Sigmoid colon (tissue), 4 donors: ENCODE data around the gene CDH13.

Source experiments
- EP300 ChIP-seq, 4 donors: sonication (generic); formaldehyde crosslinking; IDR thresholded peaks; one replicate each; pipeline ENCODE4 v1.6.1; 2017; ENCODE audit warnings: antibody characterized with exemption in 4 of 4
- POLR2A ChIP-seq, 2 donors: fragments of 450-650 bp; IDR thresholded peaks; one replicate each; pipeline ENCODE4 v1.6.1; 2016; ENCODE audit warnings: antibody characterized with exemption in 2 of 2, mild to moderate bottlenecking in 2 of 2, moderate library complexity in 2 of 2
- POLR2AphosphoS5 ChIP-seq, 4 donors: sonication (generic); formaldehyde crosslinking; IDR thresholded peaks; one replicate each; pipeline ENCODE4 v1.6.1; 2017; ENCODE audit warnings: antibody characterized with exemption in 4 of 4
- TF ChIP-seq, protein P1 (sequence below), 4 experiments: fragments of 450-650 bp in 3 of 4; fragments of 200-600 bp in 1 of 4; IDR thresholded peaks; one replicate each; pipeline ENCODE4 v1.5.1; 2016 to 2019; ENCODE audit warnings: antibody characterized with exemption in 4 of 4, mild to moderate bottlenecking in 3 of 4, moderate library complexity in 2 of 4

DNA sequence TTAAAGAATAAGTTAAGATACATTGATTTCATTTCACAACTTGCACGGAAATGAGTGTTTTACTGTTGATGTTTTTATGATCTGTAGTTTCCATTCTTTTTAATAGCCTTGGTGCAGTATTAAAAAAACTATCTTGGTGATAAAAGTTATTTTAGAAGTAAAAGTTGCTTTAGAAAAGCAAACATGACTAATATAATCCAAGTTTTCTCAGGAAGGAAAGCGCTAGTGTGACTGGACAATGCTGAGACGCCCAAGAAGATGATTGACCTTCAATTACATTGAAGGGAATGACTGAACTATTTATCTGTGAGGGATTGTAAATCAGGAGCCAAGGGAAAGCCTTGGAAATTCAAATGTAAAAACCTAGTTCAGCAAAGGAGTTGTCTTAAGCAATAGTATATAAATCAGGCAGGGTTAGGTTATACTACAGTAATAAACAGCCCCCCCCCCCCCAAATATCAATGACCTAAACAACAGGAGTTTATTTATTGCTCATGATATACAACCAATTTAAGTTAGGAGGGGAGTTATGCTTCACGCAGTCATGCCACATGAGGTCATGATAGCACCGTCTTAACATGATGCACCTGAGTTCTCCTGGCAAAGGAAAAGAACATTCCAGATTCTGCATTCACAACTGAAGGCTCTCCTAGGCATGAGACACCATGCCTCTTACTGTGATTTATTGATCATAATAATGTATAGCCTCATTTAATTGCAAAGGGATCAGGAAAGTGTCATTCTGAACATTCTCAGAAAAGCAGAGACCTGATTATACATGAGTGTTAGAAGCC, 443.8 kb downstream of the CDH13 start:
- TF ChIP-seq, protein P1, sequence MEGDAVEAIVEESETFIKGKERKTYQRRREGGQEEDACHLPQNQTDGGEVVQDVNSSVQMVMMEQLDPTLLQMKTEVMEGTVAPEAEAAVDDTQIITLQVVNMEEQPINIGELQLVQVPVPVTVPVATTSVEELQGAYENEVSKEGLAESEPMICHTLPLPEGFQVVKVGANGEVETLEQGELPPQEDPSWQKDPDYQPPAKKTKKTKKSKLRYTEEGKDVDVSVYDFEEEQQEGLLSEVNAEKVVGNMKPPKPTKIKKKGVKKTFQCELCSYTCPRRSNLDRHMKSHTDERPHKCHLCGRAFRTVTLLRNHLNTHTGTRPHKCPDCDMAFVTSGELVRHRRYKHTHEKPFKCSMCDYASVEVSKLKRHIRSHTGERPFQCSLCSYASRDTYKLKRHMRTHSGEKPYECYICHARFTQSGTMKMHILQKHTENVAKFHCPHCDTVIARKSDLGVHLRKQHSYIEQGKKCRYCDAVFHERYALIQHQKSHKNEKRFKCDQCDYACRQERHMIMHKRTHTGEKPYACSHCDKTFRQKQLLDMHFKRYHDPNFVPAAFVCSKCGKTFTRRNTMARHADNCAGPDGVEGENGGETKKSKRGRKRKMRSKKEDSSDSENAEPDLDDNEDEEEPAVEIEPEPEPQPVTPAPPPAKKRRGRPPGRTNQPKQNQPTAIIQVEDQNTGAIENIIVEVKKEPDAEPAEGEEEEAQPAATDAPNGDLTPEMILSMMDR (IDR thresholded peaks at IDR 0.05) = no peak
- no peak for TF ChIP-seq POLR2A (IDR thresholded peaks at IDR 0.05)
- no peak for TF ChIP-seq EP300 (IDR thresholded peaks at IDR 0.05)
- TF ChIP-seq POLR2AphosphoS5 (IDR thresholded peaks at IDR 0.05) = no peak
